Caco-2 (cell line): Measurements from ENCODE around the gene ADGRB2. TPM values are rescaled to one million over a fixed set of nuclear protein-coding genes. Genes with fewer than 3 reads are reported as not detected.

ENCODE experiments used
- BruUV-seq: library from RNA; stranded (reverse); fragments of 400-500 nt; replicated peaks from 2 replicates; lab custom pipeline; 2021; lab: Mats Ljungman, UMichigan
- CTCF ChIA-PET: fragments of 300-600 bp; sonication (Branson Sonifier 250); formaldehyde crosslinking; loops from one replicate; lab custom pipeline; 2022; ENCODE audit warnings: antibody characterized with exemption; lab: Charles Lee
- POLR2A ChIA-PET: fragments of 300-600 bp; sonication (Branson Sonifier 250); formaldehyde crosslinking; loops from one replicate; lab custom pipeline; 2022; ENCODE audit warnings: antibody characterized with exemption; lab: Charles Lee
- DNase-seq, 2 experiments: peaks; one replicate each; pipeline versions ENCODE4 v3.0.0 to v3.0.0-alpha.2; 2020 to 2022
- H3K27me3 ChIP-seq: replicated peaks from 2 replicates; pipeline ENCODE4 v1.6.0; 2011; ENCODE audit warnings: low read length; ENCODE audit not compliant: control insufficient read depth, insufficient read depth
- H3K36me3 ChIP-seq: 2 replicates; pipeline ENCODE4 v1.5.1; 2011; ENCODE audit warnings: low read length; ENCODE audit not compliant: control insufficient read depth, insufficient read depth
- H3K4me1 ChIP-seq: fragments of 250-450 bp; sonication (Bioruptor Pico); 2 replicates; pipeline ENCODE4 v1.5.1; 2020; ENCODE audit warnings: mild to moderate bottlenecking
- H3K4me3 ChIP-seq: 2 replicates; pipeline ENCODE4 v1.5.1; 2011; ENCODE audit warnings: low read depth, mild to moderate bottlenecking, control low read depth, low read length
- H3K9me3 ChIP-seq: fragments of 250-450 bp; sonication (Bioruptor Pico); 2 replicates; pipeline ENCODE4 v1.5.1; 2020; ENCODE audit warnings: mild to moderate bottlenecking, moderate library complexity
- H3K27ac Mint-ChIP-seq: one replicate; pipeline ENCODE4 v1.8.0; 2022; ENCODE audit warnings: mixed read lengths; ENCODE audit not compliant: unreplicated experiment
- H3K27me3 Mint-ChIP-seq: one replicate; pipeline ENCODE4 v1.8.0; 2022; ENCODE audit warnings: mixed read lengths; ENCODE audit not compliant: insufficient read depth, unreplicated experiment
- H3K36me3 Mint-ChIP-seq: one replicate; pipeline ENCODE4 v1.8.0; 2022; ENCODE audit warnings: mild to moderate bottlenecking, mixed read lengths; ENCODE audit not compliant: insufficient read depth, unreplicated experiment
- H3K4me1 Mint-ChIP-seq: one replicate; pipeline ENCODE4 v1.8.0; 2022; ENCODE audit warnings: low read depth, mixed read lengths; ENCODE audit not compliant: unreplicated experiment
- H3K4me3 Mint-ChIP-seq: one replicate; pipeline ENCODE4 v1.8.0; 2022; ENCODE audit warnings: mild to moderate bottlenecking, moderate library complexity, mixed read lengths; ENCODE audit not compliant: unreplicated experiment
- H3K9me3 Mint-ChIP-seq: one replicate; pipeline ENCODE4 v1.8.0; 2022; ENCODE audit warnings: mixed read lengths; ENCODE audit not compliant: unreplicated experiment
- CTCF ChIP-seq, 2 experiments: fragments of 200-600 bp in 1 of 2; IDR thresholded peaks; 1 replicate in 1 of 2; 2 replicates in 1 of 2; pipeline versions ENCODE4 v1.5.1 to v1.8.0; 2011 to 2022; ENCODE audit warnings: antibody characterized with exemption in 1 of 2, control low read depth in 1 of 2, inconsistent platforms in 1 of 2, low read depth in 1 of 2, low read length in 1 of 2, mild to moderate bottlenecking in 1 of 2, moderate library complexity in 1 of 2; ENCODE audit not compliant: insufficient read depth in 1 of 2, severe bottlenecking in 1 of 2, unreplicated experiment in 1 of 2
- intact Hi-C: fragments of 100-400 bp; cut with micrococcal nuclease; formaldehyde crosslinking; loops from one replicate; pipeline ENCODE4 v1.10.0; 2022; ENCODE audit not compliant: unreplicated experiment
- total RNA-seq: library from RNA; stranded (reverse); gene quantifications from 2 replicates; pipeline ENCODE4 v1.2.3, GENCODE V29; 2022

ADGRB2 gene
- total RNA-seq, 1 experiment from 2014 or later = 2.2 TPM

- H3K27me3 Mint-ChIP-seq = peaks cover 3% of the 10 kb centered on the region
- H3K4me1 Mint-ChIP-seq = no peaks in the 10 kb centered on the region
- H3K9me3 ChIP-seq = no peaks in the 10 kb centered on the region
- CTCF ChIA-PET = no interaction called here
- POLR2A ChIA-PET = no interaction called here
- intact Hi-C loops = no loop called here
- H3K36me3 ChIP-seq = no peaks in the 10 kb centered on the region
- no peak overlapping the region for H3K27ac Mint-ChIP-seq
- no peak overlapping the region for H3K4me3 Mint-ChIP-seq
- DNase-seq = no peak
- H3K36me3 Mint-ChIP-seq = no peaks in the 10 kb centered on the region
- H3K27me3 ChIP-seq = no peaks in the 10 kb centered on the region
- BruUV-seq = no TSS peak
- no peak overlapping the region for H3K4me3 ChIP-seq
- no peak for TF ChIP-seq CTCF (IDR thresholded peaks at IDR 0.05; ENCODE audit: insufficient read depth in 1 of 2, low read depth in 1 of 2, low read length in 1 of 2, severe bottlenecking in 1 of 2, unreplicated experiment in 1 of 2)
- H3K9me3 Mint-ChIP-seq = no peaks in the 10 kb centered on the region
- H3K4me1 ChIP-seq = no peaks in the 10 kb centered on the region
These were observed 36.3 kb downstream of the ADGRB2 start for GRCh38 chr1:31727849-31728248.

GRCh38 chr1:31727195-31727594 lies 36.9 kb downstream of the ADGRB2 start:
- no peak overlapping the region for H3K27ac Mint-ChIP-seq
- no peaks in the 10 kb centered on the region for H3K4me1 Mint-ChIP-seq
- intact Hi-C loops = no loop called here
- Histone ChIP-seq H3K4me1 (no peaks in the 10 kb centered on the region), H3K36me3 (no peaks in the 10 kb centered on the region), H3K9me3 (no peaks in the 10 kb centered on the region), H3K4me3 (no peak overlapping the region), H3K27me3 (no peaks in the 10 kb centered on the region)
- no peak for TF ChIP-seq CTCF (IDR thresholded peaks at IDR 0.05; ENCODE audit: insufficient read depth in 1 of 2, low read depth in 1 of 2, low read length in 1 of 2, severe bottlenecking in 1 of 2, unreplicated experiment in 1 of 2)
- no peaks in the 10 kb centered on the region for H3K9me3 Mint-ChIP-seq
- no TSS peak for BruUV-seq
- no peak for DNase-seq
- H3K4me3 Mint-ChIP-seq = no peak overlapping the region
- no peaks in the 10 kb centered on the region for H3K36me3 Mint-ChIP-seq
- H3K27me3 Mint-ChIP-seq = peaks cover 7% of the 10 kb centered on the region
- CTCF ChIA-PET = no interaction called here
- POLR2A ChIA-PET = no interaction called here

- no peaks in the 10 kb centered on the region for H3K27me3 ChIP-seq
- H3K9me3 ChIP-seq = no peaks in the 10 kb centered on the region
- Mint-ChIP-seq H3K27me3 (peaks cover 10% of the 10 kb centered on the region), H3K9me3 (no peaks in the 10 kb centered on the region), H3K36me3 (no peaks in the 10 kb centered on the region), H3K4me3 (no peak overlapping the region), H3K4me1 (no peaks in the 10 kb centered on the region), H3K27ac (no peak overlapping the region)
- no peak for DNase-seq
- no peak overlapping the region for H3K4me3 ChIP-seq
- intact Hi-C loops = no loop called here
- H3K36me3 ChIP-seq = no peaks in the 10 kb centered on the region
- BruUV-seq = no TSS peak
- H3K4me1 ChIP-seq = no peaks in the 10 kb centered on the region
- TF ChIP-seq CTCF (IDR thresholded peaks at IDR 0.05; ENCODE audit: insufficient read depth in 1 of 2, low read depth in 1 of 2, low read length in 1 of 2, severe bottlenecking in 1 of 2, unreplicated experiment in 1 of 2) = no peak
- CTCF ChIA-PET = no interaction called here
- POLR2A ChIA-PET = no interaction called here
These were observed 37.4 kb downstream of the ADGRB2 start for GRCh38 chr1:31726715-31727114.
